DND-41 (cell line): ENCODE results near the gene JKAMP.

ENCODE experiments used
- EZH2 ChIP-seq: IDR thresholded peaks from 3 replicates; pipeline ENCODE4 v1.6.1; 2012; ENCODE audit warnings: borderline replicate concordance, low read depth, mild to moderate bottlenecking, moderate library complexity, low read length, inconsistent platforms; ENCODE audit not compliant: severe bottlenecking
- TF ChIP-seq, protein P1 (sequence below): IDR thresholded peaks from 2 replicates; pipeline ENCODE4 v1.5.1; 2012; ENCODE audit warnings: borderline replicate concordance, low read length, moderate library complexity, mild to moderate bottlenecking; ENCODE audit not compliant: poor library complexity, severe bottlenecking; ENCODE audit errors: extremely low read depth

DNA sequence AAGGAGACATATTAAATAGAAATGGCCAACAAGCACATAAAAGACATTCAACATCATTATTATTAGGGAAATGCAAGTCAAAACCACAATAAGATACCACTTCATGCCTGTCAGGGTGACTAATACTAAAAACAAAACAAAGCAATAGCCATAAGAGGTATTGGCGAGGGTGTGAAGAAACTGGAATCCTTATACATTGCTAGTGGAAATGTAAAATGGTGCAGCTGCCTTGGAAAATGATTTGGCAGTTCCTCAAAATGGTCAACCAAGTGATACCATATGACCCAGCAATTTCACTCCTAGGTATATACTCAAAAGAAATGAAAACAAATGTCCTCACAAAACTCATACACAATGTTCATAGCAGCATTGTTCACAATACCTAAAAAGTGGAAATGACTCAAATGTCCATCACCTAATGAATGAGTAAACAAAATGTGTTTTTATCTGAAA lies 46.1 kb upstream of the JKAMP start:
- TF ChIP-seq, protein P1, sequence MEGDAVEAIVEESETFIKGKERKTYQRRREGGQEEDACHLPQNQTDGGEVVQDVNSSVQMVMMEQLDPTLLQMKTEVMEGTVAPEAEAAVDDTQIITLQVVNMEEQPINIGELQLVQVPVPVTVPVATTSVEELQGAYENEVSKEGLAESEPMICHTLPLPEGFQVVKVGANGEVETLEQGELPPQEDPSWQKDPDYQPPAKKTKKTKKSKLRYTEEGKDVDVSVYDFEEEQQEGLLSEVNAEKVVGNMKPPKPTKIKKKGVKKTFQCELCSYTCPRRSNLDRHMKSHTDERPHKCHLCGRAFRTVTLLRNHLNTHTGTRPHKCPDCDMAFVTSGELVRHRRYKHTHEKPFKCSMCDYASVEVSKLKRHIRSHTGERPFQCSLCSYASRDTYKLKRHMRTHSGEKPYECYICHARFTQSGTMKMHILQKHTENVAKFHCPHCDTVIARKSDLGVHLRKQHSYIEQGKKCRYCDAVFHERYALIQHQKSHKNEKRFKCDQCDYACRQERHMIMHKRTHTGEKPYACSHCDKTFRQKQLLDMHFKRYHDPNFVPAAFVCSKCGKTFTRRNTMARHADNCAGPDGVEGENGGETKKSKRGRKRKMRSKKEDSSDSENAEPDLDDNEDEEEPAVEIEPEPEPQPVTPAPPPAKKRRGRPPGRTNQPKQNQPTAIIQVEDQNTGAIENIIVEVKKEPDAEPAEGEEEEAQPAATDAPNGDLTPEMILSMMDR, result no peak
- no peak for TF ChIP-seq EZH2
